Peyer's patch (tissue), 4 donors: ENCODE results near the gene ZNF362.

ENCODE experiments used
- CTCF ChIP-seq, 6 experiments: fragments of 450-650 bp in 4 of 6; fragments of 200-600 bp in 2 of 6; sonication (generic) in 1 of 6; IDR thresholded peaks; one replicate each; pipeline ENCODE4 v1.5.1; 2017 to 2019; ENCODE audit warnings: antibody characterized with exemption in 6 of 6, mild to moderate bottlenecking in 3 of 6, moderate library complexity in 1 of 6
- POLR2A ChIP-seq, 2 donors: fragments of 450-650 bp; IDR thresholded peaks; one replicate each; pipeline ENCODE4 v1.5.1; 2017; ENCODE audit warnings: antibody characterized with exemption in 2 of 2, mild to moderate bottlenecking in 2 of 2, moderate library complexity in 2 of 2

DNA sequence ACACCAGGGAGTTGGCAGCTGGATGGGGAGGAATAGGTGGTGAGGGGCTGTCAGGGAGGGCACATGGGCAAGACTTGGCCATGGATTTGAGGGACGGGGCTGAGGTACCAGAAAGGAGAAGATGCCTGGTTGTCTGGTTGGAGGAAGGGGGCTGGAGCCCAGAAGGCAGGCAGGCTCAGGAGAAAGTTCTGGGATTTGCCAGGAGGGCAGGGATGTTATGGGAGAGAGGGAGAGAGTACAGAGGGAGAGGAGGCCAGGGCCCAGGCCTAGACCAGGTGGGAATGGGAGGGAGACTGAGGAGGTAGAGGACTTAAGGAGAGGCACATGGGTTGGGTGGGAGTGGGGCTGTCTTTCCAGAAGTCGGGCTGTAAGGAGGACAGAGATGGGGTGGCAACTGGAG lies 60.3 kb downstream of the ZNF362 start:
- TF ChIP-seq CTCF (IDR thresholded peaks at IDR 0.05) (no peak), POLR2A (IDR thresholded peaks at IDR 0.05) (no peak)
